Progenitor cell of endocrine pancreas (in vitro differentiated cells): Measurements from ENCODE around the gene TCTA. TPM values are rescaled to one million over a fixed set of nuclear protein-coding genes. Genes with fewer than 3 reads are reported as not detected.

Source experiments
- DNase-seq: peaks from one replicate; pipeline ENCODE4 v3.0.0; 2021; ENCODE audit warnings: low spot score; ENCODE audit not compliant: unreplicated experiment
- H3K27ac Mint-ChIP-seq: 2 replicates; pipeline ENCODE4 v1.8.0; 2021; ENCODE audit warnings: mild to moderate bottlenecking, moderate library complexity, mixed read lengths
- H3K27me3 Mint-ChIP-seq: 2 replicates; pipeline ENCODE4 v1.8.0; 2021; ENCODE audit warnings: mixed read lengths
- H3K36me3 Mint-ChIP-seq: 2 replicates; pipeline ENCODE4 v1.8.0; 2022; ENCODE audit warnings: mixed read lengths; ENCODE audit not compliant: insufficient read depth
- H3K4me1 Mint-ChIP-seq: 2 replicates; pipeline ENCODE4 v1.8.0; 2021; ENCODE audit warnings: low read depth, mixed read lengths
- H3K4me3 Mint-ChIP-seq: 2 replicates; pipeline ENCODE4 v1.8.0; 2021; ENCODE audit warnings: low read depth, mild to moderate bottlenecking, moderate library complexity, mixed read lengths
- H3K9me3 Mint-ChIP-seq: 2 replicates; pipeline ENCODE4 v1.8.0; 2021; ENCODE audit warnings: low read depth, mixed read lengths
- total RNA-seq: library from RNA; stranded (reverse); gene quantifications from 2 replicates; pipeline ENCODE4 v1.2.1, GENCODE V29; 2021
- TF ChIP-seq, protein P1 (sequence below): fragments of 200-600 bp; sonication (generic); IDR thresholded peaks from one replicate; pipeline ENCODE4 v1.5.0; 2021; ENCODE audit warnings: antibody characterized with exemption, mild to moderate bottlenecking; ENCODE audit not compliant: unreplicated experiment

TCTA gene
- total RNA-seq, 1 donor from 2014 or later: 18.8 TPM

DNA sequence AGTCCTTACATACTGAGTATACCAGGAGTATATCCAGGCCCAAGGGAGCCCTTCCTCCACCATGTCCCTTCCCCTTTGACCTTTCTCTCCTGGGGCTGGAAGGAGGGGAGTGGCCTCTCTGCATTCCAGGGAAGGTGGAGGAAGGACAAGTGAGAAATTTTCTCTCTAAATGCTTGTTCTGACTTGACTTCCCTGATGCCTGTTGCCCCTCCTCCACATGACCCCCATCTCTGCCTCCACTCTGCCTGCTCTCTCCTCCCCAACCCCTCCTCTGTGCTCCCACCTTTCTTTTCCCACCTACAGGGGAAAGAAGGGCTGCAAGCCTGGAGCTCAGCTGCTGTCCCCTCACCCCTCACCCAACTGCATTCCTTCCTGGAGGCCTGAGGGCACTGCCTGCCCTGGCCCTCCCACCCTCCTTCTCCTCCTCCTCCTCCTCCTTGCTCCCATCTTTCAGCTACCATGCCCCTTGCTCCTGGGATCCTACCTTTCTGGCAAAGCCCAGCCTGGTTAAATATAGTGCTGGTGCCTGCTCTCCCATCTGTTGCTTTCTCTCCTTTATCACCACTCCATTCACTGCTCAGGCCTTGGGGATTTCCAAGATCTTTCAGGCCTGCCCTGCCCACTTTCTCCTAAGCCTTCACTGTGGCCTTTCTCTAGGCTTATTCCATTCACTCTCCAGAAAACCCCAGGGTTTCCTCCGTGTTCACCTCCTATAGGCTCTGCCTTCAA is 49.4 kb downstream of the TCTA start:
- H3K27ac Mint-ChIP-seq: peak overlapping the region; percentile 98
- DNase-seq: no peak
- H3K36me3 Mint-ChIP-seq: no peaks in the 10 kb centered on the region
- TF ChIP-seq, protein P1, sequence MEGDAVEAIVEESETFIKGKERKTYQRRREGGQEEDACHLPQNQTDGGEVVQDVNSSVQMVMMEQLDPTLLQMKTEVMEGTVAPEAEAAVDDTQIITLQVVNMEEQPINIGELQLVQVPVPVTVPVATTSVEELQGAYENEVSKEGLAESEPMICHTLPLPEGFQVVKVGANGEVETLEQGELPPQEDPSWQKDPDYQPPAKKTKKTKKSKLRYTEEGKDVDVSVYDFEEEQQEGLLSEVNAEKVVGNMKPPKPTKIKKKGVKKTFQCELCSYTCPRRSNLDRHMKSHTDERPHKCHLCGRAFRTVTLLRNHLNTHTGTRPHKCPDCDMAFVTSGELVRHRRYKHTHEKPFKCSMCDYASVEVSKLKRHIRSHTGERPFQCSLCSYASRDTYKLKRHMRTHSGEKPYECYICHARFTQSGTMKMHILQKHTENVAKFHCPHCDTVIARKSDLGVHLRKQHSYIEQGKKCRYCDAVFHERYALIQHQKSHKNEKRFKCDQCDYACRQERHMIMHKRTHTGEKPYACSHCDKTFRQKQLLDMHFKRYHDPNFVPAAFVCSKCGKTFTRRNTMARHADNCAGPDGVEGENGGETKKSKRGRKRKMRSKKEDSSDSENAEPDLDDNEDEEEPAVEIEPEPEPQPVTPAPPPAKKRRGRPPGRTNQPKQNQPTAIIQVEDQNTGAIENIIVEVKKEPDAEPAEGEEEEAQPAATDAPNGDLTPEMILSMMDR: no peak
- peaks cover 56% of the 10 kb centered on the region for H3K4me1 Mint-ChIP-seq
- no peaks in the 10 kb centered on the region for H3K27me3 Mint-ChIP-seq
- H3K4me3 Mint-ChIP-seq: peak overlapping the region; percentile 29
- H3K9me3 Mint-ChIP-seq: no peaks in the 10 kb centered on the region

DNA sequence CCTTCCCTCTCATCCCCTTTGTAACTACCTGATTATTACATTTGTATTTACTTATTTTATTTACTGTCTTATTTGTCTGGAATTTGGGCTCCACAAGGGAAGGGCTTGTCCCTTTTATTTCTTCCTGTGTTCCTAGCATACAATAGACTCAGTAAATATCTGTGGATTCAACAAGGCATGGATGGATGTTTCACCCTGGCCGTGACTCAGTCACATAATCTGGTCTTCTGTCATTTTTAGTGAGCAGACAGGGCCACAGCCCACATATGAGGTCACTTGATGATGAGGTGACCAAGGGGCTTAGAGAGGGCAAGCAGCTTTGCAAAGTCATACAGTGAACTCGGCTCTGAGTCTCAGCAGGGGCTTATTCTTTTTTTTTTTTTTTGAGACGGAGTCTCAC is 50.0 kb downstream of the TCTA start:
- H3K4me1 Mint-ChIP-seq: peaks cover 56% of the 10 kb centered on the region
- no peaks in the 10 kb centered on the region for H3K9me3 Mint-ChIP-seq
- H3K4me3 Mint-ChIP-seq: no peak overlapping the region
- TF ChIP-seq, protein P1: no peak
- DNase-seq: no peak
- no peaks in the 10 kb centered on the region for H3K27me3 Mint-ChIP-seq
- no peaks in the 10 kb centered on the region for H3K36me3 Mint-ChIP-seq
- peak overlapping the region; percentile 98 for H3K27ac Mint-ChIP-seq

DNA sequence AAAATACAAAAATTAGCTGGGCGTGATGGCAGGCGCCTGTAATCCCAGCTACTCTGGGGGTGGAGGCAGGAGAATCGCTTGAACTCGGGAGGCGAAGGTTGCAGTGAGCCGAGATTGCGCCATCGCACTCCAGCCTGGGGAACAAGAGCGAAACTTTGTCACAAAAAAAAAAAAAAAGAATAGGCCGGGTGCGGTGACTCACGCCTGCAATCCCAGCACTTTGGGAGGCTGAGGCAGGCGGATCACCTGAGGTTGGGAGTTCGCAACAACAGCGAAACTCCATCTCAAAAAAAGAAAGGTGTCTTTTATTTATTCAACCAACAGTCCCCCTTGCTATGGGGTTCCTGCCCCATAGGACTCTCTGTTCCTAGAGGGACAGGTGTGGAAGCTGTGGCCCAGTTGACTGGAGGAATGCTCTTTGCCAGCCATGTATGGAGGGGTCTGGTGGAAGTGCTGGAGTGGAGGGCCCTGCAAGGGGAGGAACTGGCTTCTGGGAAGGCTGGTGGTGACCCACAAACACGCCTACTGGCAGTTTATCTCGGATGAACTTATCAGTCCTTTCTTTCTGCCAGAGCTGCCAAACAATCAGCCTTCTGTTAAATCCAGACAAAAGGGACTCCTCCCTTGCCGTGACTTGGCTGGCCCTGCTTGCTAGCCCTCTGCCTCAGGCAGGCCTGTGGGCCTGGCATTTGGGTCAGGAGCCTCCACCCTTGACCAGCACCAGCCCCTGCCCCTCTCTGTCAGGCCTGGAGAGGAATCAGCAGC is 53.2 kb downstream of the TCTA start:
- H3K4me3 Mint-ChIP-seq: no peak overlapping the region
- H3K36me3 Mint-ChIP-seq: no peaks in the 10 kb centered on the region
- peaks cover 48% of the 10 kb centered on the region for H3K4me1 Mint-ChIP-seq
- TF ChIP-seq, protein P1: no peak
- H3K27me3 Mint-ChIP-seq: no peaks in the 10 kb centered on the region
- H3K27ac Mint-ChIP-seq: peak overlapping the region; percentile 92
- DNase-seq: no peak
- H3K9me3 Mint-ChIP-seq: no peaks in the 10 kb centered on the region

Other genes with a start within 250 kb of the TCTA start
- 28.6 and 29.8 TPM in 2 replicates for gene CCDC71, start 246.1 kb upstream of the TCTA start, total RNA-seq
- gene KLHDC8B, start 240.8 kb upstream of the TCTA start, total RNA-seq: 38.7 and 41.4 TPM in 2 replicates
- gene C3orf62, start 135.2 kb upstream of the TCTA start, total RNA-seq: 14.8 and 15.1 TPM in 2 replicates
- 55.1 and 56.6 TPM in 2 replicates for gene USP4, start 72.4 kb upstream of the TCTA start, total RNA-seq
- 130 TPM in 2 replicates for gene GPX1, start 54.1 kb upstream of the TCTA start, total RNA-seq
- gene RHOA, start 447 bp upstream of the TCTA start, total RNA-seq: 289 and 301 TPM in 2 replicates
- gene AMT, start 10.1 kb downstream of the TCTA start, total RNA-seq: 29.8 and 32.8 TPM in 2 replicates
- gene NICN1, start 16.9 kb downstream of the TCTA start, total RNA-seq: 23.7 and 23.8 TPM in 2 replicates
- 109 and 114 TPM in 2 replicates for gene DAG1, start 57.8 kb downstream of the TCTA start, total RNA-seq
- 3.0 and 3.8 TPM in 2 replicates for gene BSN, start 142.1 kb downstream of the TCTA start, total RNA-seq